ENCODE results near the gene PTPRD. TPM values are rescaled to one million over a fixed set of nuclear protein-coding genes. Genes with fewer than 3 reads are reported as not detected.

The PTPRD gene
- total RNA-seq, 1 donor from 2014 or later, result 5.7 TPM

- Mint-ChIP-seq H3K27me3 (ENCODE audit: low read depth) (no peaks in the 10 kb centered on the region), H3K9me3 (ENCODE audit: low read depth) (no peaks in the 10 kb centered on the region), H3K36me3 (ENCODE audit: low read depth) (peaks cover 1% of the 10 kb centered on the region), H3K27ac (ENCODE audit: unreplicated experiment) (no peak overlapping the region), H3K4me3 (ENCODE audit: unreplicated experiment) (no peak overlapping the region), H3K4me1 (ENCODE audit: low read depth) (peaks cover 8% of the 10 kb centered on the region)
- no peak for DNase-seq (ENCODE audit: low spot score)
- TF ChIP-seq CTCF (IDR thresholded peaks at IDR 0.05), result no peak
Measured at GRCh38 chr9:8826281-8826680, 1786.5 kb downstream of the PTPRD start.

- Mint-ChIP-seq H3K36me3 (ENCODE audit: low read depth) (peaks cover 1% of the 10 kb centered on the region), H3K27me3 (ENCODE audit: low read depth) (no peaks in the 10 kb centered on the region), H3K4me1 (ENCODE audit: low read depth) (peaks cover 8% of the 10 kb centered on the region), H3K4me3 (ENCODE audit: unreplicated experiment) (no peak overlapping the region), H3K27ac (ENCODE audit: unreplicated experiment) (peak overlapping the region; percentile 35), H3K9me3 (ENCODE audit: low read depth) (no peaks in the 10 kb centered on the region)
- TF ChIP-seq CTCF (IDR thresholded peaks at IDR 0.05), result no peak
- no peak for DNase-seq (ENCODE audit: low spot score)
Measured at GRCh38 chr9:8825585-8826147, 1787.1 kb downstream of the PTPRD start.

DNA sequence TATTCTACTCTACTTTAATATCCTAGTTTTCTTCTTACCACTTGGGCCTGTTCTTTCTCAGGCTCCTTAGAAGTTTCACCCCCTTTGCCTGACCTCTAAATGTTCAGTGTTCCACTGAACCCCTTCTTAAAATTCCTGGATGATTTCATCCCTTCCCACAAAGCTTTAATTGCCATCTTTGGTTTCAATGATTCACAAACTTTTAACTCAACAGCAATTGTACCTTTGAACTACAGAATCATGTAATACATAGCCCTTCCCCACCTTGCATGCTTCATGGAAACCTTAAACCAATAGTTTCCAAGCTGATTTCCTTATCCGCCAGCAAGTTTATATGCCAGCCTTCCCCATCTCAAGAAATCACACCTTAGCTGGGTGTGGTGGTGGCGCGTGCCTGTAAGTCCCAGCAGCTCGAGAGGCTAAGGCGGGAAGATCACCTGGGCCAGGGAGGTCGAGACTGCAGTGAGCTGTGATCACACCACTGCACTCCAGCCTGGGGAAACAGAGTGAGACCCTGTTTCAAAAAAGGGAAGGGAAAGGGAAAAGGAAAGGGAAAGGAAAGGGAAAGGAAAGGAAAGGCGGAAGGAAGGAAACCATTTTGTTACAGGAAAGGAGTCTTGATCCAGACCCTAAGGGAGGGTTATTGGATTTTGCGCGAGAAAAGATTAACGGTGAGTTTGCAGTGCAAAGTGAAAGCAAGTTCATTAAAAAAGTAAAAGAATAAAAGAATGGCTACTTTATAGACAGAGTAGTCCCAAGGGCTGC, 1789.5 kb downstream of the PTPRD start:
- Mint-ChIP-seq H3K4me1 (ENCODE audit: low read depth) (peaks cover 8% of the 10 kb centered on the region), H3K4me3 (ENCODE audit: unreplicated experiment) (no peak overlapping the region), H3K27me3 (ENCODE audit: low read depth) (no peaks in the 10 kb centered on the region), H3K27ac (ENCODE audit: unreplicated experiment) (no peak overlapping the region), H3K9me3 (ENCODE audit: low read depth) (no peaks in the 10 kb centered on the region), H3K36me3 (ENCODE audit: low read depth) (peaks cover 1% of the 10 kb centered on the region)
- TF ChIP-seq CTCF (IDR thresholded peaks at IDR 0.05), result no peak
- DNase-seq (ENCODE audit: low spot score), result no peak

- H3K9me3 Mint-ChIP-seq (ENCODE audit: low read depth), result no peaks in the 10 kb centered on the region
- H3K27ac Mint-ChIP-seq (ENCODE audit: unreplicated experiment), result no peak overlapping the region
- H3K27me3 Mint-ChIP-seq (ENCODE audit: low read depth), result no peaks in the 10 kb centered on the region
- peaks cover 1% of the 10 kb centered on the region for H3K36me3 Mint-ChIP-seq (ENCODE audit: low read depth)
- H3K4me3 Mint-ChIP-seq (ENCODE audit: unreplicated experiment), result no peak overlapping the region
- peaks cover 8% of the 10 kb centered on the region for H3K4me1 Mint-ChIP-seq (ENCODE audit: low read depth)
- TF ChIP-seq CTCF (IDR thresholded peaks at IDR 0.05), result no peak
- no peak for DNase-seq (ENCODE audit: low spot score)
Measured at GRCh38 chr9:8822667-8823025, 1790.2 kb downstream of the PTPRD start.

- no peak for TF ChIP-seq CTCF (IDR thresholded peaks at IDR 0.05)
- Mint-ChIP-seq H3K27ac (ENCODE audit: unreplicated experiment) (peak overlapping the region; percentile 6), H3K27me3 (ENCODE audit: low read depth) (no peaks in the 10 kb centered on the region), H3K36me3 (ENCODE audit: low read depth) (peaks cover 1% of the 10 kb centered on the region), H3K4me1 (ENCODE audit: low read depth) (peaks cover 8% of the 10 kb centered on the region), H3K4me3 (ENCODE audit: unreplicated experiment) (no peak overlapping the region), H3K9me3 (ENCODE audit: low read depth) (no peaks in the 10 kb centered on the region)
- DNase-seq (ENCODE audit: low spot score), result no peak
Measured at GRCh38 chr9:8821910-8822666, 1790.7 kb downstream of the PTPRD start.

All from chondrocyte (in vitro differentiated cells).